Neural progenitor cell (in vitro differentiated cells): Measurements from ENCODE around the gene HIF1AN. TPM values are rescaled to one million over a fixed set of nuclear protein-coding genes. Genes with fewer than 3 reads are reported as not detected.

ENCODE experiments used
- DNase-seq: peaks from one replicate; pipeline ENCODE4 v3.0.0-alpha.2; 2016; ENCODE audit warnings: low spot score
- H2AFZ ChIP-seq: fragments of 200-600 bp; sonication (generic); replicated peaks from 2 replicates; pipeline ENCODE4 v1.6.1; 2016; ENCODE audit warnings: antibody characterized with exemption
- H3F3A ChIP-seq: fragments of 200-600 bp; sonication (generic); 2 replicates; pipeline ENCODE4 v1.6.1; 2016; ENCODE audit warnings: antibody characterized with exemption, low read depth
- H3K27ac ChIP-seq: fragments of 200-600 bp; sonication (generic); 2 replicates; pipeline ENCODE4 v1.5.1; 2016; ENCODE audit warnings: mild to moderate bottlenecking
- H3K27me3 ChIP-seq: fragments of 200-600 bp; sonication (generic); 2 replicates; pipeline ENCODE4 v1.6.1; 2016; ENCODE audit warnings: mild to moderate bottlenecking, moderate library complexity
- H3K36me3 ChIP-seq: fragments of 200-600 bp; sonication (generic); 2 replicates; pipeline ENCODE4 v1.5.1; 2016
- H3K4me1 ChIP-seq: fragments of 200-600 bp; sonication (generic); 2 replicates; pipeline ENCODE4 v1.6.1; 2016; ENCODE audit warnings: mixed run types
- H3K4me2 ChIP-seq: fragments of 200-600 bp; sonication (generic); 2 replicates; pipeline ENCODE4 v1.6.1; 2016
- H3K4me3 ChIP-seq: fragments of 200-600 bp; sonication (generic); 2 replicates; pipeline ENCODE4 v1.5.1; 2016
- H3K79me2 ChIP-seq: fragments of 200-600 bp; sonication (generic); 2 replicates; pipeline ENCODE4 v1.6.1; 2016; ENCODE audit warnings: low read depth
- H3K9ac ChIP-seq: fragments of 200-600 bp; sonication (generic); 2 replicates; pipeline ENCODE4 v1.6.1; 2016
- H3K9me3 ChIP-seq: fragments of 200-600 bp; sonication (generic); 2 replicates; pipeline ENCODE4 v1.5.1; 2016; ENCODE audit warnings: low read depth
- H4K20me1 ChIP-seq: fragments of 200-600 bp; sonication (generic); 2 replicates; pipeline ENCODE4 v1.6.1; 2016; ENCODE audit warnings: low read depth
- H3K27ac Mint-ChIP-seq: 3 replicates; pipeline ENCODE4 v1.8.0; 2021; ENCODE audit warnings: mixed read lengths
- H3K27me3 Mint-ChIP-seq: 2 replicates; pipeline ENCODE4 v1.8.0; 2022; ENCODE audit warnings: low read depth, mild to moderate bottlenecking, inconsistent platforms, moderate library complexity, mixed read lengths; ENCODE audit not compliant: insufficient read depth
- H3K36me3 Mint-ChIP-seq: 3 replicates; pipeline ENCODE4 v1.8.0; 2021; ENCODE audit warnings: mixed read lengths
- H3K4me1 Mint-ChIP-seq: 3 replicates; pipeline ENCODE4 v1.8.0; 2021; ENCODE audit warnings: mixed read lengths
- H3K4me3 Mint-ChIP-seq: 3 replicates; pipeline ENCODE4 v1.8.0; 2021; ENCODE audit warnings: mild to moderate bottlenecking, moderate library complexity, mixed read lengths
- H3K9me3 Mint-ChIP-seq: 3 replicates; pipeline ENCODE4 v1.8.0; 2020; ENCODE audit warnings: mixed read lengths
- CTCF ChIP-seq: fragments of 200-600 bp; sonication (generic); IDR thresholded peaks from 2 replicates; pipeline ENCODE4 v1.5.1; 2017; ENCODE audit warnings: antibody characterized with exemption, mild to moderate bottlenecking
- EZH2 ChIP-seq: fragments of 200-600 bp; sonication (generic); IDR thresholded peaks from 2 replicates; pipeline ENCODE4 v1.6.1; 2017; ENCODE audit warnings: antibody characterized with exemption, mild to moderate bottlenecking, moderate library complexity
- EZH2phosphoT487 ChIP-seq: fragments of 200-600 bp; sonication (generic); IDR thresholded peaks from 2 replicates; pipeline ENCODE4 v1.6.1; 2017; ENCODE audit warnings: antibody characterized with exemption
- total RNA-seq: library from RNA; depleted of rRNA; stranded (reverse); fragments of >200 nt; gene quantifications from 2 replicates; pipeline ENCODE4 v1.2.3, GENCODE V29; 2015; ENCODE audit warnings: low replicate concordance

HIF1AN gene
- total RNA-seq, 1 donor from 2014 or later, result 26.4 TPM

GRCh38 chr10:100560248-100560647, 24.5 kb downstream of the HIF1AN start:
- Histone ChIP-seq H3K4me2 (no peak overlapping the region), H3K27ac (no peak overlapping the region), H3K9ac (no peak overlapping the region), H3K4me3 (no peak overlapping the region), H2AFZ (no peak overlapping the region), H3F3A (peaks cover 4% of the 10 kb centered on the region), H3K27me3 (peaks cover 42% of the 10 kb centered on the region), H3K36me3 (no peaks in the 10 kb centered on the region), H3K79me2 (no peaks in the 10 kb centered on the region), H4K20me1 (peaks cover 6% of the 10 kb centered on the region), H3K9me3 (no peaks in the 10 kb centered on the region), H3K4me1 (peaks cover 2% of the 10 kb centered on the region)
- H3K27me3 Mint-ChIP-seq, result peaks cover 8% of the 10 kb centered on the region
- peaks cover 5% of the 10 kb centered on the region for H3K36me3 Mint-ChIP-seq
- H3K4me3 Mint-ChIP-seq, result no peak overlapping the region
- peaks cover 10% of the 10 kb centered on the region for H3K4me1 Mint-ChIP-seq
- no peaks in the 10 kb centered on the region for H3K9me3 Mint-ChIP-seq
- H3K27ac Mint-ChIP-seq, result no peak overlapping the region
- TF ChIP-seq EZH2, result no peak
- TF ChIP-seq CTCF, result no peak
- TF ChIP-seq EZH2phosphoT487, result no peak
- no peak for DNase-seq

GRCh38 chr10:100561005-100561404, 25.3 kb downstream of the HIF1AN start:
- Histone ChIP-seq H3K27me3 (peaks cover 50% of the 10 kb centered on the region), H3K27ac (no peak overlapping the region), H3K79me2 (no peaks in the 10 kb centered on the region), H3K4me1 (peaks cover 2% of the 10 kb centered on the region), H3F3A (peaks cover 4% of the 10 kb centered on the region), H2AFZ (no peak overlapping the region), H3K36me3 (no peaks in the 10 kb centered on the region), H3K4me2 (no peak overlapping the region), H3K9me3 (no peaks in the 10 kb centered on the region), H3K9ac (no peak overlapping the region), H3K4me3 (no peak overlapping the region), H4K20me1 (peaks cover 6% of the 10 kb centered on the region)
- H3K4me3 Mint-ChIP-seq, result no peak overlapping the region
- TF ChIP-seq EZH2phosphoT487, result no peak
- no peak for TF ChIP-seq CTCF
- no peak for TF ChIP-seq EZH2
- H3K9me3 Mint-ChIP-seq, result no peaks in the 10 kb centered on the region
- DNase-seq, result no peak
- H3K4me1 Mint-ChIP-seq, result peaks cover 10% of the 10 kb centered on the region
- peaks cover 8% of the 10 kb centered on the region for H3K27me3 Mint-ChIP-seq
- H3K36me3 Mint-ChIP-seq, result peaks cover 5% of the 10 kb centered on the region
- no peak overlapping the region for H3K27ac Mint-ChIP-seq

GRCh38 chr10:100562008-100562672, 26.4 kb downstream of the HIF1AN start:
- H3K79me2 ChIP-seq, result no peaks in the 10 kb centered on the region
- H4K20me1 ChIP-seq, result peaks cover 6% of the 10 kb centered on the region
- Mint-ChIP-seq H3K36me3 (peaks cover under 1% of the 10 kb centered on the region), H3K4me1 (peaks cover 15% of the 10 kb centered on the region), H3K27me3 (peaks cover 10% of the 10 kb centered on the region), H3K4me3 (no peak overlapping the region), H3K27ac (no peak overlapping the region), H3K9me3 (no peaks in the 10 kb centered on the region)
- peak; percentile 88 for DNase-seq
- H3K4me2 ChIP-seq, result no peak overlapping the region
- H3K4me3 ChIP-seq, result no peak overlapping the region
- no peaks in the 10 kb centered on the region for H3K36me3 ChIP-seq
- TF ChIP-seq CTCF (peak; percentile 88), EZH2 (peak; percentile 38), EZH2phosphoT487 (no peak)
- peaks cover 61% of the 10 kb centered on the region for H3K27me3 ChIP-seq
- H2AFZ ChIP-seq, result no peak overlapping the region
- no peak overlapping the region for H3K27ac ChIP-seq
- H3K4me1 ChIP-seq, result peaks cover 2% of the 10 kb centered on the region
- no peak overlapping the region for H3K9ac ChIP-seq
- peaks cover 4% of the 10 kb centered on the region for H3F3A ChIP-seq
- H3K9me3 ChIP-seq, result no peaks in the 10 kb centered on the region
